ENCODE measurements around the gene TRIM16.

GRCh38 chr17:15650741-15651582 is 33.1 kb downstream of the TRIM16 start:
- TF ChIP-seq CTCF (IDR thresholded peaks at IDR 0.05) = no peak
- TF ChIP-seq EZH2 (IDR thresholded peaks at IDR 0.05) = no peak
- TF ChIP-seq EZH2phosphoT487 (IDR thresholded peaks at IDR 0.05) = no peak

Measured in neural progenitor cell (in vitro differentiated cells).